GM19438 (cell line): ENCODE results near the gene SLCO4C1.

Experiments used
- ATAC-seq: cut with Tn5 transposase; IDR thresholded peaks from one replicate; pipeline ENCODE4 v1.9.1; 2021; ENCODE audit warnings: low read depth; ENCODE audit not compliant: unreplicated experiment

The SLCO4C1 gene

DNA sequence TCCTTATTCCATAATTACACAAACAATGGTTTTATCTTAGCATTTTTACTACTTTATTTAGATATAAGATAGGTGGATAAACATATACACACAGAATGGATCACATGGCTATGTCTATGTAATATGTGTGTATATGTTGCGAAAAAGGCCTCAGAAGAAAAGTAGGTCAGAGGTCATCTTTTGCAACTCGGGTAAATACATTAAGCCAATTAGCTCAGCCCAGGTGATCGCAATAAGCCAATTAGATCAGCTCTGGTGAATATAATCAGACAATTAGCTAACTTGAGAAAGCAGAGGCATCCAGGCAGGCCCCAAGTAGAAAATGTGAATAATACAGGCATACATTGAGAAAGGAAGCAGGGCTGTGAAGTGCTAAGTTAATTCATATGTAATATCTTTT is 24.3 kb downstream of the SLCO4C1 start:
- ATAC-seq = no peak

GRCh38 chr5:102270036-102270435 is 26.0 kb downstream of the SLCO4C1 start:
- no peak for ATAC-seq

DNA sequence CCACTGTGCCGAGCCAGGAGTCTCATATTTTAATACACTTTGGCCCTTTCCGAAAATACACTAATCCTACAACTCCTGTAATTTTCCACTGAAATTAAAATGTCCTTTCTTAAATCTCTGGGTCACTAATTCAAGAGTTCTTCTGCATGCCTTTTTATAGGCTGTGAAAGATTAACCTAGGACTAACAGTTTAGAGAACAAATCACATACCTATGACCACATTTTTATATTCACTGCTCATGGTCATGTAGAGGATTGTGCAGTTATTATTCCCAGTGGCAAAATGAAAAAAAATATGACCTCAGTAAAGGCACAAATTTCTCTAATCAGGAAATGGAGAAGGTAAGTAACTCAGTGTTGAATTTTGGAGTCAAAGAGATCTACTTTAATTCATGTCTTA is 33.4 kb downstream of the SLCO4C1 start:
- ATAC-seq = no peak

GRCh38 chr5:102249381-102249780 is 46.7 kb downstream of the SLCO4C1 start:
- no peak for ATAC-seq

DNA sequence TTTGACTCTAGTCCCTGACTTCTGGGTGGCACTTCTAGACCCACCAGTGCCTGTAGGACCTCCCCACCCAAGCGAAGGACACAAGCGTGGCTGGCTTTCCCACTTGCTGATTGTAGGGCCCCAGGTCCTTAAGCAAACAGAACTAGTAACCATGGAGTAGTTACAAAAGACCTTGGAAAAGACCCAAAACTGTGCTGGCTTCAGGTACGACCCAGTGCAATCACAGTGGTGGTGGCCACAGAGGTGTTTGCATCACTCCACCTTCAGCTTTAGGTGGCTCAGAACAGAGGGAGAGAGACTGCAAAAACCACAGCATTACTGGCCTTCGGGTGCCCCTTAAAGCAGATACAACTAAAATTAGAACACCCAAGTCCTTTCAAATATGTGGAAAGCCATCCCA is 52.9 kb downstream of the SLCO4C1 start:
- no peak for ATAC-seq

- ATAC-seq = no peak
These were observed 54.2 kb downstream of the SLCO4C1 start for GRCh38 chr5:102241809-102242421.

GRCh38 chr5:102231693-102232619 is 64.1 kb downstream of the SLCO4C1 start:
- ATAC-seq = no peak

DNA sequence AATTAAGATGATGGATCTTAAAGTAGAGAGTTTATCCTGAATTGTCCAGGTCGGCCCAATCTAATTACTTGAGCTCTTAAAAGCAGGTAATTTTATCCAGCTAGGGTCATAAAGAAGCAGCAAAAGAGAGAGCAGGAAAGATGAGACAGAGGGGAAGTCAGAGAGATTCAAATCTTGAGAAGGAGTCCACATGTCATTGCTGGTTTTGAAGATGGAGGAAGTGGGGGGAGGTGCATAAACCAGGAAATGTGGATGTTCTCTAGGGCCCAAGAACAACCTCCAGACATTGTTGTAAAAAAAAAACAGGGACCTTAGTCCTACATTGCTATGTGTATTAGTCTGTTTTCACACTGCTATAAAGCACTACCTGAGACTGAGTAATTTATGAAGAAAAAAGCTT is 66.4 kb downstream of the SLCO4C1 start:
- no peak for ATAC-seq

- no peak for ATAC-seq
These were observed 69.8 kb downstream of the SLCO4C1 start for GRCh38 chr5:102226321-102226720.

DNA sequence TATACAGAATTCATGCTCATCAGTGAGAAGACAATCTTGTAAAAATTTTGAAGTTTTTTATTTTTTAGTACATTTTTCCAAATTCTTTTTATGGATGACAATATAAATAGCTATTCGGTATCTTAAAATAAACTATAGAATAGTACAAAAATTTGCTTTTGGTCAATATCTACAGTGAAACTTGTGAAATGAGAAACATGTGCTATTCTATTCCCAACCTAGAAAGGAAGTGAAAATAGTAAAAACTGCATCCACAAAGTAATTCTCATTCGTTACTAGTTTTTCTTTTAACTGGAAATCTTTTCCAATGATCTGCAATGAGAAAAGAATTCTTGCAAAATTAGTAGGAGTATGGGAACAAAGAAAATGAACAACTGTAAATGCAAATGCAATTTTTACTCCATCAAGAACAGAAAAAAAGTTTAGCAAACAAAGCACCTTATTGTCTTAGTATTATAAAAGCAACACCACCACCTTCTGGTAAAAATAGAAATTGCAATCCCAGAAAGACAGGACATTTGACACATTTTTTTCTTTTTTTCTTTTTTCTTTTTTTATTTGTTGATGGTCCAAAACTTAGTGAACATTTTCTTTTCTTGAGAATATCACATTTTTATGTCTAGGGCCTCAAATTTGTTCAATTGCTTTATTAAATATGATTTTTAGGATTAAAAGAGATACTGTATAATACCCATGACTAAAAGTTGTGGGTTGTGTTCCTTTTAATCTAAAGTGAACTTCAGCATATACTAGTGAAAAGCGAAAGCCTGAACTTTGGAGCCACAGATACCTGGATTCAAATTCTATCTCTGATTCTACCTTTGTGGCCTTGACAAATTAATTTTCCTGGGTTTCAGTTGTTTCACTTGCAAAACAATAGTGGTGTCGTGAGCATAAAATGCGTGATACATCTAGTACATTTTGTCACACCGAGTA is 72.3 kb downstream of the SLCO4C1 start:
- peak; percentile 65 for ATAC-seq

- no peak for ATAC-seq
These were observed 73.3 kb downstream of the SLCO4C1 start for GRCh38 chr5:102222772-102223171.

GRCh38 chr5:102221949-102222348 is 74.1 kb downstream of the SLCO4C1 start:
- no peak for ATAC-seq

DNA sequence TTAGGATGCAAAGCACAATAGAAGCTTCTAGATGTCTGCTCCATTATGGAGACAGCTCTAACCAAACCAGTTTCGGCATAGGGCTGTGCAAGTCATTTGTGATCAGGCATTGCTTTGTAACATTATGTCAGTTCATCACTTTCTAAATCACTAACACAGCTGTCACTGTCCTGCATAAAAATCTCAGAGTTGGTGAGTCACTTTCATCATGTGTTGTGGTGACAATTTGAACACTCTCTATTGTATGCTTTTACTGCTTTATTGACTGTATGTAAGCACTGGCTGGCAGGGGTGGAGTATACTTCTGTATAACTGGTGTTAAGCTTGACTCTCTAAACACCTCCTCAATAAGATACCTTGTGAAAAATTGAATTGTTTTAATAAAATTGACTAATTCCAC is 77.9 kb downstream of the SLCO4C1 start:
- ATAC-seq = no peak

DNA sequence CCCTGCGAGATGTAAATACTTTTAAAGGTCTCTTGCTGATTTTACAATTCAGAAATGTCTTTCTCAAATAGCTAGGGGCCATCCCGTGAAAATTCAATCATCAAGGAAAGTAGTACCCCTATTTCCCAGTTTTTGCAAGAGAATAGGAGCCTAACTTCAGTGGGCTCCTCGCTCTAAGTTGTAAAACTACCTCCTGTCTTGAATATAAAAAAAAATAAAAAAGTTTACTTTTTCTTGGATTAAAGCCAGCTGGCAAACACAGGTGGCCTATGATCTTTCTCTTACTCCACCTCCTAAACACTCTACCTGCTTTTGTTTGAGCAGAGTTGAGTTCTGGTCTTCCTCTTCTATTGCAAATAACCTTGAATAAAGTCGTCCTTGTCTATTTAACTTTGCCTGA is 79.4 kb downstream of the SLCO4C1 start:
- no peak for ATAC-seq

DNA sequence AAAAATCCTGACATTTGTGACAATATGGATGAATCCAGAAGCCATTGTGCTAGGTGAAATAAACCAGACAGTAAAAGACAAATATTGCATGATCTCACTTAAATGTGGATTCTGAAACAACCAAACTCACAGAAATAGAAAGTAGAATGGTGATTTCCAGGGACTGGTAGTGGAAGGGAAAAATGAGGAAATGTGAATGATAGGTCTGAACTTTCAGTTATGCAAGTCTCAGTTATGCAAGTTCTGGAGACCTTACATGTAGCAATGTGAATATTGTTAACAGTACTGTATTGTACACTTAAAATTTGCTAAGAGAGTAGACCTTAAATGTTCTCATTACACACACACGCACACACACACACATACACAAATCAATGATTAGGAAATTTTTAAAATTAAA is 84.9 kb downstream of the SLCO4C1 start:
- no peak for ATAC-seq

- ATAC-seq = no peak
These were observed 95.2 kb downstream of the SLCO4C1 start for GRCh38 chr5:102200861-102201260.

- no peak for ATAC-seq
These were observed 99.6 kb downstream of the SLCO4C1 start for GRCh38 chr5:102196481-102196880.
